Prostate gland (tissue), 2 donors: ENCODE data around the gene TNFSF13B.

Experiments used
- POLR2A ChIP-seq: fragments of 450-650 bp; IDR thresholded peaks from one replicate; pipeline ENCODE4 v1.6.1; 2016; ENCODE audit warnings: antibody characterized with exemption, mild to moderate bottlenecking
- POLR2AphosphoS5 ChIP-seq: sonication (generic); formaldehyde crosslinking; IDR thresholded peaks from one replicate; pipeline ENCODE4 v1.6.1; 2017; ENCODE audit warnings: antibody characterized with exemption
- TF ChIP-seq, protein P1 (sequence below), 4 experiments: fragments of 200-600 bp in 2 of 4; fragments of 450-650 bp in 2 of 4; sonication (generic) in 2 of 4; IDR thresholded peaks; 1 replicate in 3 of 4; 2 replicates in 1 of 4; pipeline ENCODE4 v1.5.1; 2016 to 2019; ENCODE audit warnings: antibody characterized with exemption in 4 of 4, mild to moderate bottlenecking in 2 of 4, moderate library complexity in 2 of 4

DNA sequence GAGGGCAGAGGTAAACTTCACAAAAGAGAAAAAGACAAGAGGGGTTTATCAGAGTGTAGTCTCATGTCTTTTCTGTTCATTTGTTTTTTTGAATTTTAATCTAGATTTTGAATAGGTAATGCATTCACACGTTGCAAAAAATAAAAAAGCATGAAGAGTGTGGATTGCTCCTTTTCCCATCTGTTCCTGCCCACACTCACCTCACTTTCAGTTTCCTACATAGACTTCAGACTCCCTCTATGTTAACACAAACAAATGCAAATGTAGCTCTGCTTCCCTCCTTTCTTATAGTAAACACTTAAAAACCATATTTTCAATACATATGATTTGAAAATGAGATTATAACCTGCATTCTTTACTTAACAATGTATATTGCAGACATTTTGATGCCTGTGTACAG, 20.3 kb downstream of the TNFSF13B start:
- TF ChIP-seq POLR2A (no peak), POLR2AphosphoS5 (no peak)
- TF ChIP-seq, protein P1, sequence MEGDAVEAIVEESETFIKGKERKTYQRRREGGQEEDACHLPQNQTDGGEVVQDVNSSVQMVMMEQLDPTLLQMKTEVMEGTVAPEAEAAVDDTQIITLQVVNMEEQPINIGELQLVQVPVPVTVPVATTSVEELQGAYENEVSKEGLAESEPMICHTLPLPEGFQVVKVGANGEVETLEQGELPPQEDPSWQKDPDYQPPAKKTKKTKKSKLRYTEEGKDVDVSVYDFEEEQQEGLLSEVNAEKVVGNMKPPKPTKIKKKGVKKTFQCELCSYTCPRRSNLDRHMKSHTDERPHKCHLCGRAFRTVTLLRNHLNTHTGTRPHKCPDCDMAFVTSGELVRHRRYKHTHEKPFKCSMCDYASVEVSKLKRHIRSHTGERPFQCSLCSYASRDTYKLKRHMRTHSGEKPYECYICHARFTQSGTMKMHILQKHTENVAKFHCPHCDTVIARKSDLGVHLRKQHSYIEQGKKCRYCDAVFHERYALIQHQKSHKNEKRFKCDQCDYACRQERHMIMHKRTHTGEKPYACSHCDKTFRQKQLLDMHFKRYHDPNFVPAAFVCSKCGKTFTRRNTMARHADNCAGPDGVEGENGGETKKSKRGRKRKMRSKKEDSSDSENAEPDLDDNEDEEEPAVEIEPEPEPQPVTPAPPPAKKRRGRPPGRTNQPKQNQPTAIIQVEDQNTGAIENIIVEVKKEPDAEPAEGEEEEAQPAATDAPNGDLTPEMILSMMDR (IDR thresholded peaks at IDR 0.05), result no peak
